HL-60 (cell line): ENCODE data around the gene OR7G3.
A peak's percentile ranks its signal among the peaks of the same experiment; 100 is the strongest.

Source experiments
- DNase-seq, 2 experiments: peaks; one replicate each; pipeline ENCODE4 v3.0.0-alpha.2; 2010 to 2020; ENCODE audit warnings: low read depth in 1 of 2, low spot score in 1 of 2
- H3K27ac ChIP-seq: fragments of 250-450 bp; sonication (Bioruptor Pico); replicated peaks from 2 replicates; pipeline ENCODE4 v1.5.1; 2020; ENCODE audit warnings: mild to moderate bottlenecking, moderate library complexity
- H3K27me3 ChIP-seq: fragments of 250-450 bp; sonication (Bioruptor Pico); 2 replicates; pipeline ENCODE4 v1.5.1; 2021; ENCODE audit warnings: mild to moderate bottlenecking, moderate library complexity; ENCODE audit not compliant: insufficient read depth, poor library complexity, severe bottlenecking
- H3K4me3 ChIP-seq: replicated peaks from 2 replicates; pipeline ENCODE4 v1.5.1; 2011; ENCODE audit warnings: mild to moderate bottlenecking, control low read depth, low read length; ENCODE audit not compliant: insufficient read depth
- GABPA ChIP-seq: IDR thresholded peaks from 2 replicates; pipeline ENCODE4 v1.6.1; 2012; ENCODE audit warnings: low read depth
- POLR2AphosphoS5 ChIP-seq: IDR thresholded peaks from 2 replicates; pipeline ENCODE4 v1.6.1; 2012; ENCODE audit warnings: low read depth
- SPI1 ChIP-seq: IDR thresholded peaks from 2 replicates; pipeline ENCODE4 v1.6.1; 2012; ENCODE audit warnings: low read depth, mild to moderate bottlenecking, borderline replicate concordance
- TF ChIP-seq, protein P1 (sequence below): IDR thresholded peaks from one replicate; pipeline ENCODE4 v1.5.1; 2011; ENCODE audit warnings: low read length, control low read depth, inconsistent platforms; ENCODE audit not compliant: insufficient read depth
- TF ChIP-seq, protein P2 (sequence below): IDR thresholded peaks from 2 replicates; pipeline ENCODE4 v1.6.1; 2012; ENCODE audit warnings: low read depth; ENCODE audit not compliant: insufficient replicate concordance

OR7G3 gene

GRCh38 chr19:9146882-9147281, 20.1 kb upstream of the OR7G3 start:
- no peaks in the 10 kb centered on the region for H3K27me3 ChIP-seq
- TF ChIP-seq POLR2AphosphoS5 (no peak), GABPA (no peak), SPI1 (no peak)
- TF ChIP-seq, protein P1, sequence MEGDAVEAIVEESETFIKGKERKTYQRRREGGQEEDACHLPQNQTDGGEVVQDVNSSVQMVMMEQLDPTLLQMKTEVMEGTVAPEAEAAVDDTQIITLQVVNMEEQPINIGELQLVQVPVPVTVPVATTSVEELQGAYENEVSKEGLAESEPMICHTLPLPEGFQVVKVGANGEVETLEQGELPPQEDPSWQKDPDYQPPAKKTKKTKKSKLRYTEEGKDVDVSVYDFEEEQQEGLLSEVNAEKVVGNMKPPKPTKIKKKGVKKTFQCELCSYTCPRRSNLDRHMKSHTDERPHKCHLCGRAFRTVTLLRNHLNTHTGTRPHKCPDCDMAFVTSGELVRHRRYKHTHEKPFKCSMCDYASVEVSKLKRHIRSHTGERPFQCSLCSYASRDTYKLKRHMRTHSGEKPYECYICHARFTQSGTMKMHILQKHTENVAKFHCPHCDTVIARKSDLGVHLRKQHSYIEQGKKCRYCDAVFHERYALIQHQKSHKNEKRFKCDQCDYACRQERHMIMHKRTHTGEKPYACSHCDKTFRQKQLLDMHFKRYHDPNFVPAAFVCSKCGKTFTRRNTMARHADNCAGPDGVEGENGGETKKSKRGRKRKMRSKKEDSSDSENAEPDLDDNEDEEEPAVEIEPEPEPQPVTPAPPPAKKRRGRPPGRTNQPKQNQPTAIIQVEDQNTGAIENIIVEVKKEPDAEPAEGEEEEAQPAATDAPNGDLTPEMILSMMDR: no peak
- TF ChIP-seq, protein P2, sequence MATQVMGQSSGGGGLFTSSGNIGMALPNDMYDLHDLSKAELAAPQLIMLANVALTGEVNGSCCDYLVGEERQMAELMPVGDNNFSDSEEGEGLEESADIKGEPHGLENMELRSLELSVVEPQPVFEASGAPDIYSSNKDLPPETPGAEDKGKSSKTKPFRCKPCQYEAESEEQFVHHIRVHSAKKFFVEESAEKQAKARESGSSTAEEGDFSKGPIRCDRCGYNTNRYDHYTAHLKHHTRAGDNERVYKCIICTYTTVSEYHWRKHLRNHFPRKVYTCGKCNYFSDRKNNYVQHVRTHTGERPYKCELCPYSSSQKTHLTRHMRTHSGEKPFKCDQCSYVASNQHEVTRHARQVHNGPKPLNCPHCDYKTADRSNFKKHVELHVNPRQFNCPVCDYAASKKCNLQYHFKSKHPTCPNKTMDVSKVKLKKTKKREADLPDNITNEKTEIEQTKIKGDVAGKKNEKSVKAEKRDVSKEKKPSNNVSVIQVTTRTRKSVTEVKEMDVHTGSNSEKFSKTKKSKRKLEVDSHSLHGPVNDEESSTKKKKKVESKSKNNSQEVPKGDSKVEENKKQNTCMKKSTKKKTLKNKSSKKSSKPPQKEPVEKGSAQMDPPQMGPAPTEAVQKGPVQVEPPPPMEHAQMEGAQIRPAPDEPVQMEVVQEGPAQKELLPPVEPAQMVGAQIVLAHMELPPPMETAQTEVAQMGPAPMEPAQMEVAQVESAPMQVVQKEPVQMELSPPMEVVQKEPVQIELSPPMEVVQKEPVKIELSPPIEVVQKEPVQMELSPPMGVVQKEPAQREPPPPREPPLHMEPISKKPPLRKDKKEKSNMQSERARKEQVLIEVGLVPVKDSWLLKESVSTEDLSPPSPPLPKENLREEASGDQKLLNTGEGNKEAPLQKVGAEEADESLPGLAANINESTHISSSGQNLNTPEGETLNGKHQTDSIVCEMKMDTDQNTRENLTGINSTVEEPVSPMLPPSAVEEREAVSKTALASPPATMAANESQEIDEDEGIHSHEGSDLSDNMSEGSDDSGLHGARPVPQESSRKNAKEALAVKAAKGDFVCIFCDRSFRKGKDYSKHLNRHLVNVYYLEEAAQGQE: no peak
- H3K27ac ChIP-seq: no peak overlapping the region
- no peak for DNase-seq
- H3K4me3 ChIP-seq: no peak overlapping the region

DNA sequence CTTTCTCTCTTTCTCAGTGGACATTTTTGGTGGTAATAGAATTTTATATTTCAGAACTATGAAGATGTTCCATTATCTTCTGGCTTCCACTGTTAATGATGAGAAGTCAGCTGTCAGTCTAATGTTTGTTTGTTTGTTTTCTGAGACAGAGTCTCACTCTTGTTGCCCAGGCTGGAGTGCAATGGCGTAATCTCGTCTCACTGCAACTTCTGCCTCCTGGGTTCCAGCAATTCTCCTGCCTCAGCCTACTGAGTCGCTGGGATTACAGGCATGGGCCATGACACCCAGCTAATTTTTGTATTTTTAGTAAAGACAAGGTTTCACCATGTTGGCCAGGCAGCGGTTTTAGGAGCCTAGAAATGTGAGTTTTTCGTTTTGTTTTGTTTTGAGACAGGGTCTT, 18.2 kb upstream of the OR7G3 start:
- Histone ChIP-seq H3K27me3 (no peaks in the 10 kb centered on the region), H3K4me3 (no peak overlapping the region), H3K27ac (no peak overlapping the region)
- TF ChIP-seq SPI1: no peak
- no peak for TF ChIP-seq GABPA
- TF ChIP-seq, protein P2: no peak
- TF ChIP-seq, protein P1: no peak
- TF ChIP-seq POLR2AphosphoS5: no peak
- DNase-seq: no peak

GRCh38 chr19:9140159-9140874, 13.6 kb upstream of the OR7G3 start, which contains the start of gene ZNF317:
ZNF317 (plus strand) TSS chr19:9140397; CDS start chr19:9156017, 15,620 bp downstream.
- H3K27ac ChIP-seq: peak within 1 kb of the TSS; percentile 83
- peak; percentile 78 to 93 for DNase-seq
- H3K27me3 ChIP-seq: no peaks in the 10 kb centered on the region
- TF ChIP-seq GABPA (peak; percentile 60), SPI1 (peak; percentile 72), POLR2AphosphoS5 (peak; percentile 96)
- TF ChIP-seq, protein P1: no peak
- TF ChIP-seq, protein P2: peak; percentile 75
- H3K4me3 ChIP-seq: peak within 1 kb of the TSS; percentile 91
